ENCODE results near the gene SVOP.

SVOP gene

DNA sequence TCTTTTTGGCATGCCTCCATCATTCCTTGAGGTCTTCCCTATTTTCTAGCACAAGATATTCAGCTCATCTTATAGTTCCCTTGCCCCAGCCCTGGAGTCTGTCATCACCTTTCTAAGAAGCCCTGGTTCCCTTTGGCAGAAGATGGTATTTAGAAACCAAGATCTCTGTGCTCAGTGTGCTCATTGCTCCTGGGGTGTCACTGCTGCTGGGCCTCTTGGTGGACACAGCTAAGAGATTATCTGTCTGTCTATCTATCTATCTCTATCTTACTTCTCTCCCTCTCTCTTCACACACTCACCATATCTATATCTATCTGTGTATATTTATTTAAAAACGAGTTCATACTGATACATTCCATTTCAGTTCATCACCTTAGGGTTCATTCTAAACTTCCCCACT, 73.8 kb downstream of the SVOP start:
- no peak for DNase-seq
- intact Hi-C loops (cut with DNase I) = no loop called here

DNA sequence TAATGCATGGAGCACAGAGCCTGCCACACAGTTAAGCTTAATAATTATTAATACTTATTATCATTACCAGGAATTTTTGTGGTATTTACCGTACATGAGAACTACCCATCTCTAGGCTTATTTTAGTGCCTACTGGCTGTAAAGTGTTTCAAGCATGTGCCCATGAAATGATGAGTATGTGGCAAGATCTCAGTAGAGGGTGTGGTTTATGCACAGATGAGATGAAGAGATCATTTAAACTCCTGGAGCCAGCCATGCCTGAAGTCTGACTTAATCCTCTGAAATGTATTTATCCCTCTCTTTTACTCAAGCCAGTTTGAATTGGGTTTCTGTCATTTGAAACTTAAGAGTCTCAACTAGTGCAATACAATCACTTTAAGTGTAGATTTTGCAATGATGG, 80.7 kb downstream of the SVOP start:
- intact Hi-C loops (cut with DNase I) = no loop called here
- DNase-seq = no peak

GRCh38 chr12:108939594-108939993, 81.3 kb downstream of the SVOP start:
- intact Hi-C loops (cut with DNase I) = no loop called here
- DNase-seq = no peak

DNA sequence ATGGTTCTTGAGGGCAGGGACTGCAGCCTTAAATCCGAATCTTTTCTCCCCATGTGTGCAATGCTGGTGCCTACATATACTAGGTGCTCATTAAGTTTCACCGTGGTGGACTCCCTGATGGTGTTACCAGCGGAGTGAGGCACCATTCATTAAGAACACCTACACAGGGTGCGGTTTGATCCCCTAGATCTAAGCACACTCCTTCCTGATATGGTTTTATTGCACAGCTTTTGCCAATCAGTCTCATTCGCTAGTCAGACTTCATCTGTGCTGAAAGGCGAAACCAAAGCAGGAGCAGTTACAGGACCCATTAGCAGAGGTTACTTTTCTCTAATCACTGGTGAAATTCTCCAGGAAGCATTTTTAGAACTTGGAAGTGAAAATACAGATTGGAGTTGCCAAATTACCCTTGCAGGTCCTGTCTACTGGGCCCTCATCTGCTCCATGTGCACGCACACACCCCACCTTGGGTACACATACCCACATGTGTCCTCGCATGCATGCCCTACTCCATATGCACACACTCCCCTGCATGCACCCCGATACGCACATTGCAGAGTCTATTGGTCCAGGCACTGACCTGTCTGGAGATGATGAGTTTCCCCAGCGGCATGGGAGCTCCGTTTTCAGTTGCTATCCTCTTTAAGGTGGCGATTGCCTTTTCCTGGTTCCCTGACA, 82.5 kb downstream of the SVOP start:
- intact Hi-C loops (cut with DNase I) = no loop called here
- DNase-seq = no peak

- intact Hi-C loops (cut with DNase I) = no loop called here
Observed at GRCh38 chr12:108935159-108935763, 85.6 kb downstream of the SVOP start.

GRCh38 chr12:108933949-108934348, 86.9 kb downstream of the SVOP start:
- intact Hi-C loops (cut with DNase I) = no loop called here
- no peak for DNase-seq

More at GRCh38 chr12:108935159-108935763, 85.6 kb downstream of the SVOP start:
- no peak for DNase-seq

- DNase-seq = no peak
- intact Hi-C loops (cut with DNase I) = no loop called here
Observed at GRCh38 chr12:108930756-108931155, 90.1 kb downstream of the SVOP start.

- no peak for DNase-seq
- intact Hi-C loops (cut with DNase I) = no loop called here
Observed at GRCh38 chr12:108930155-108930554, 90.7 kb downstream of the SVOP start.

GRCh38 chr12:108928695-108929094, 92.2 kb downstream of the SVOP start:
- no peak for DNase-seq
- intact Hi-C loops (cut with DNase I) = no loop called here

- intact Hi-C loops (cut with DNase I) = no loop called here
- DNase-seq = no peak
Observed at GRCh38 chr12:108922918-108923317, 98.0 kb downstream of the SVOP start.

DNA sequence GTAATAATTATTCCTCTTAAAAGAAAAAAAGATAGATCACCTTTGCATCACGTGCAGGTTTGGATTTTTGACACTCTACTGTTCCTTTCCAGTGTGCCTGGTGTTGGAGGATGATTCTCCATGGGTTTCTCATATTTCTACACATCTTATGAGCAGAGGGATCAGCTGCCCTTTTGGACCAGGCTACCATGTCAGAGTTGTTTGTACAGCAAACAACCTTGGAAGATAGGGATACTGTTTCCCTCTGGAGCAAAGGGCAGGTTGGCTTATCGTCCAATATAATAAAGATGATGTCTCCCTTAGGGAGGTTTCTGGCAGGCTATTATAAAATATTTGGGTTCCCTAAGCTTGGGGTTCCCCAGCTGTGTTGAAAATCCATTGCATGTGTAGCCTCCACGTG, 98.9 kb downstream of the SVOP start:
- intact Hi-C loops (cut with DNase I) = no loop called here
- no peak for DNase-seq

DNA sequence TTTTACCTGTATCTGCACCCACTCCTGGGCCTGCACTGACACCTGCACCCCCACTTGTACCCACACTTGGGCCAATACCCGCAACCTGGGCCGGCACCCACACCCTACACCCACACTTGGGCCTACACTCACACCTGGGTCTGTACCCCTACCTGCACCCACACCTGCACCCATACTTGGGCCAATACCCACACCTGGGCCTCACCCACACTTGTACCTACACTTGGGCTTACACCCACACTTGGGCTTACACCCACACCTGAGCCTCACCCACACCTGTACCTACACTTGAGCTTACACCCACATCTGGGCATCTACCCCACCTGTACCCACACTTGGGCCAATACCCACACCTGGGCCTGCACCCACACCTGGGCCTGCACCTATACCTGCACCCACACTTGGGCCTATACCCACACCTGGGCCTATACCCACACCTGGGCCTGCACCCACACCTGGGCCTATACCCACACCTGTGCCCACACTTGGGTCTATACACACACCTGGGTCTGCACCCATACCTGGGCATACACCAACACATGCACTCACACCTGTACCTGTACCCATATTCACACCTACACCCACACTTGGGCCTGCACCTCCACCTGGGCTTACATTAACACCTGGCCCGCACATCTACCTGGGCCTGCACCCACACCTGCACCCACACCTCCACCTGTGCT, 101.8 kb downstream of the SVOP start:
- intact Hi-C loops (cut with DNase I) = no loop called here
- DNase-seq = no peak

- DNase-seq = no peak
- intact Hi-C loops (cut with DNase I) = no loop called here
Observed at GRCh38 chr12:108918206-108918605, 102.7 kb downstream of the SVOP start.

GRCh38 chr12:108916336-108916735, 104.5 kb downstream of the SVOP start:
- intact Hi-C loops (cut with DNase I) = no loop called here
- DNase-seq = no peak

GRCh38 chr12:108915632-108916133, 105.2 kb downstream of the SVOP start:
- DNase-seq = no peak

GRCh38 chr12:108914121-108914531, 106.7 kb downstream of the SVOP start:
- intact Hi-C loops (cut with DNase I) = no loop called here
- peak in 1 of 10 donors; percentile 15 for DNase-seq

More at GRCh38 chr12:108915632-108916133, 105.2 kb downstream of the SVOP start:
- intact Hi-C loops (cut with DNase I) = no loop called here

DNA sequence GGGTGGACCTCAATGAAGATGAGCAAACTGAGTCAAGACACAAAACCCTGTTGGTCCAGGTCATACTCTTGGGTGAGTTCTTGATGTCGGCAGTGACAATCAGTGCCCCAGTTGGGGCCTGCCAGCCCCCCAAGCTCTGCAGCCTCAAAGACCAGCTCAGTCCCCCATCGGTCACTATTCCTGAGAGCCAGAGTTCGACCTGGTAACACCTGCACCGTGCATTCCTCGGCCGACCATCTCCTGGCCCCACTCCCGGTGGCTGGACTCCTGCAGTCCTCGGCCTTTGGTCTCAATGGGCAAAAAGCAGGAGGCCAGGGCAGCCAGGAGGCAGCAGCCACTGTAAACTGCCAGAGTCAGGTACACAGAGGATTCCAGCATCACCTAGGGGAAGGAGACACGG, 108.5 kb downstream of the SVOP start:
- no peak for DNase-seq
- intact Hi-C loops (cut with DNase I) = no loop called here

- DNase-seq = no peak
- intact Hi-C loops (cut with DNase I) = no loop called here
Observed at GRCh38 chr12:108911915-108912314, 109.0 kb downstream of the SVOP start.

GRCh38 chr12:108910336-108910735, 110.5 kb downstream of the SVOP start:
- intact Hi-C loops (cut with DNase I) = no loop called here
- DNase-seq = no peak

DNA sequence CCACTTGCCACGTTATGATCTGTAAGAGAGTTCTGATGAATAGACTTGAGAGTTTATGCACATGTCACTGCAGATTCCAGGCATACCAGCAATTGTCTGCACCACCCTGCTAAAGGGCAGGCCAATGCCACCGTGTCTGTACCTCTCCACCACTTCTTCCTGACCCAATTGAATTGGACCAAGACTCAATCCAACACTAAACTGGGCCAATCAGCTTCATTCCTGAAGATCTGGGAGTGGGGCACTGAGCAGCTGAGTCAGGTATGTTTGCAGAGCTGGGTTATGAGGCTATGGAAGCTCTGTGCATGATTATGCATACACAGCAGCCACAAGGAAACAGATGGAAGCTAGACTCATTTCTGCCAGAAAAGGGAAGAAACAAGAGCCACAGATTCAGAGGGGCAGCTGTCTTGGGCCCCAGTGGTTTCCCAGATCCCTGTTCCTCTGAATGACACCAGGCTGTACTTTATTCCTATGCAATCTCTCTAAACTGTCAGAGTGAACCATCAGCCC, 113.0 kb downstream of the SVOP start:
- intact Hi-C loops (cut with DNase I) = no loop called here
- DNase-seq = peak in 3 of 10 donors; percentile 11 to 29 (median 15)

- intact Hi-C loops (cut with DNase I) = no loop called here
- DNase-seq = no peak
Observed at GRCh38 chr12:108906971-108907370, 113.9 kb downstream of the SVOP start.

Data from posterior cingulate gyrus (tissue), 11 donors.